Nucleus accumbens (tissue), 56 donors: ENCODE results near the gene ILF2.
A peak's percentile ranks its signal among the peaks of the same experiment; 100 is the strongest.

Experiments
- DNase-seq, 56 donors: peaks; one replicate each; lab custom pipeline; 2025; lab: John Stamatoyannopoulos, UW

The ILF2 gene

GRCh38 chr1:153612111-153612754 is 58.6 kb downstream of the ILF2 start:
- peak in 2 of 56 donors; percentile 19 to 25 for DNase-seq
